K562 (cell line): Measurements from ENCODE around the gene LAIR2. TPM values are rescaled to one million over a fixed set of nuclear protein-coding genes. Genes with fewer than 3 reads are reported as not detected.

ENCODE experiments used
- ADNP ChIP-seq: fragments of 200-800 bp; sonication (Bioruptor generic); IDR thresholded peaks from 2 replicates; pipeline ENCODE4 v1.6.1; 2016; ENCODE audit warnings: missing genetic modification characterization, missing compliant biosample characterization
- BMI1 ChIP-seq: fragments of 150-350 bp; IDR thresholded peaks from 2 replicates; pipeline ENCODE4 v1.6.1; 2014; ENCODE audit warnings: low read length
- HSF4 ChIP-seq: fragments of 250-450 bp; sonication (Bioruptor Pico); IDR thresholded peaks from 2 replicates; pipeline ENCODE4 v2.1.2; 2022; ENCODE audit warnings: mild to moderate bottlenecking, moderate library complexity, borderline replicate concordance
- JUN ChIP-seq, 2 experiments: sonication (generic) in 1 of 2; formaldehyde crosslinking in 1 of 2; IDR thresholded peaks; 2 replicates each; pipeline versions ENCODE4 v1.6.1 to v1.8.0; 2012 to 2022; ENCODE audit warnings: borderline replicate concordance in 2 of 2, mild to moderate bottlenecking in 2 of 2, improper control_type of control experiment in 1 of 2, low read depth in 1 of 2, low read length in 1 of 2, missing genetic modification reagents in 1 of 2
- KHSRP ChIP-seq: fragments of 450-650 bp; IDR thresholded peaks from 2 replicates; pipeline ENCODE4 v1.6.1; 2017
- LCOR ChIP-seq: sonication (generic); formaldehyde crosslinking; IDR thresholded peaks from 2 replicates; pipeline ENCODE4 v1.8.0; 2022; ENCODE audit warnings: mild to moderate bottlenecking, missing genetic modification reagents
- NCOA1 ChIP-seq: fragments of 450-650 bp; IDR thresholded peaks from 2 replicates; pipeline ENCODE4 v1.6.1; 2016; ENCODE audit warnings: low read depth
- NR2F6 ChIP-seq: fragments of 450-650 bp; formaldehyde crosslinking; IDR thresholded peaks from 2 replicates; pipeline ENCODE4 v1.4.0; 2020; ENCODE audit warnings: mild to moderate bottlenecking
- NUFIP1 ChIP-seq: fragments of 450-650 bp; IDR thresholded peaks from 2 replicates; pipeline ENCODE4 v1.6.1; 2018; ENCODE audit not compliant: partially characterized antibody
- POLR2B ChIP-seq: fragments of 450-650 bp; IDR thresholded peaks from 2 replicates; pipeline ENCODE4 v1.6.1; 2018; ENCODE audit warnings: low read depth; ENCODE audit not compliant: partially characterized antibody
- RBFOX2 ChIP-seq: fragments of 200-400 bp; formaldehyde crosslinking; IDR thresholded peaks from 2 replicates; pipeline ENCODE4 v1.6.1; 2017; ENCODE audit warnings: low read depth, mild to moderate bottlenecking, low read length, moderate library complexity
- TAF7 ChIP-seq: fragments of 450-650 bp; IDR thresholded peaks from 2 replicates; pipeline ENCODE4 v1.6.1; 2016; ENCODE audit warnings: missing genetic modification characterization, missing compliant biosample characterization
- ZNF197 ChIP-seq: fragments of 200-800 bp; sonication (Bioruptor generic); IDR thresholded peaks from 2 replicates; pipeline ENCODE4 v1.6.1; 2016; ENCODE audit warnings: low read depth, missing genetic modification characterization, missing compliant biosample characterization
- ZNF224 ChIP-seq: sonication (generic); formaldehyde crosslinking; IDR thresholded peaks from 2 replicates; pipeline ENCODE4 v1.8.0; 2022; ENCODE audit warnings: mild to moderate bottlenecking, missing genetic modification reagents
- polyA plus RNA-seq, 8 experiments: library from polyadenylated mRNA; depleted of rRNA in 4 of 8; stranded (reverse) in 5 of 8; unstranded in 3 of 8; fragments of >200 nt; fragmentation: Nextera tagmentation in 2 of 8; fragmentation: Illumina TruSeq in 1 of 8; extraction: Ambion mirVana in 2 of 8; extraction: Trizol in 1 of 8; gene quantifications; 2 replicates each; pipeline versions ENCODE4 v1.2.1 to v1.2.3, GENCODE V29; 2011 to 2014; ENCODE audit warnings: inconsistent platforms in 1 of 8, missing spikeins in 1 of 8
- total RNA-seq, 7 experiments: library from RNA; depleted of rRNA in 6 of 7; stranded (reverse); fragments of >200 nt in 6 of 7; fragmentation: Illumina TruSeq in 2 of 7; extraction: Trizol in 2 of 7; gene quantifications; 2 replicates each; pipeline versions ENCODE4 v1.2.1 to v1.2.3, GENCODE V29; 2011 to 2021; ENCODE audit warnings: low replicate concordance in 1 of 7
- TF ChIP-seq, protein P1 (sequence below): fragments of 150-350 bp; IDR thresholded peaks from 2 replicates; pipeline ENCODE4 v1.6.1; 2014; ENCODE audit warnings: low read depth, mild to moderate bottlenecking, low read length, borderline replicate concordance
- TF ChIP-seq, protein P2 (sequence below): fragments of 250-450 bp; sonication (Bioruptor Pico); IDR thresholded peaks from 2 replicates; pipeline ENCODE4 v1.8.0; 2021; ENCODE audit warnings: borderline replicate concordance, mild to moderate bottlenecking, moderate library complexity; ENCODE audit not compliant: poor library complexity, severe bottlenecking
- TF ChIP-seq, protein P3 (sequence below): IDR thresholded peaks from 2 replicates; pipeline ENCODE4 v1.6.1; 2016; ENCODE audit warnings: missing genetic modification characterization, missing compliant biosample characterization
- TF ChIP-seq, protein P4 (sequence below): fragments of 450-650 bp; IDR thresholded peaks from 2 replicates; pipeline ENCODE4 v1.6.1; 2017; ENCODE audit warnings: antibody characterized with exemption, mild to moderate bottlenecking

The LAIR2 gene
- total and polyA plus RNA-seq, 9 of the 15 experiments (the other 6 are each of a cell fraction or from before 2014, with no cell fraction given), result not detected

DNA sequence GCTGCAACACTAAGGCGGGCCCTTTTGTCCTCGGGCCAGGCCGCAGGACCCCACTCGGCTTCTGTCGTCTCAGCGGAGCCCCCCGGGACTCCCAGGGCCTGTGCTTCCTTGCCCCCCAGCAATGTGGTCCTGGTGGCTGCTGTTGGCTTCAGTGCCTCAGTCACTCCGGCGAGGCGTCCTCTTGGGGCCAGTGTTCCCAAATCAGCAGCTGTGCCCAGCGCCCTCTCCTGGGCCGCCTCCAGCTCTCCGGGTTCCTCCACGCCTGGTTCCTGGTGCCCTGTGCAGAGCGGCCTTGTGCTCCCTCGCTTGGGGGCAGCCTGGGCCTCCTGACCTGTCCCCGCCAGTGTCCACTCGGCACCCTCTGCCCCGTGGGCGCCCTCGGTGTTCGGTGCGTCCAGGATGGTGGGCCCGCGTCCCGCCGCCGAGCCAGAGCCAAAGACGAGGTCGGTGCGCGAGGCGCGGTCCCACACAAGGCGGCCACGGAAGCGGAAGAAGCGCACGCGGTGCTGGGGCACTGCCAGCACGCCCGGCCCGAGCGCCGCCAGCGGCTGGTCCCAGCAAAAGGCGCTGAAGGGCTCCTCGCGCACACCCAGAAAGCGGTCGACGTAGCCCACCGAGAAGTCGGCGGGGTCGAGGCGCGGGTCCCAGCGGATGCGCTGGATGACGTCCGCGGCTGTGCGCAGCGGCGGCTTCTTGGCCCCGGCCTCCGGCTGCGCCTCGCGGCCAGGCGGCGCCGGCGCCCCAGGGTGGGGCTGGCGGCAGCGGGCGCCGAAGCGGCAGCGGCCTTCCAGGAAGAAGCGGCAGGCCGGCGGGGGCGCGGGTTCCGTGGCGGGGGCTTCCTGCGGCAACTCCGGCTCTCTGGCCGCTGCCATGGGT is 39.7 kb upstream of the LAIR2 start (continued):
- TF ChIP-seq NR2F6 (CRISPR knock-in tag) (no peak), JUN (IDR thresholded peaks at IDR 0.05; ENCODE audit: borderline replicate concordance, low read depth, low read length) (no peak), JUN (CRISPR knock-in tag; IDR thresholded peaks at IDR 0.05; ENCODE audit: borderline replicate concordance) (no peak), ZNF224 (CRISPR knock-in tag) (no peak), HSF4 (CRISPR knock-in tag) (no peak), POLR2B (peak; percentile 19), NCOA1 (no peak), NUFIP1 (no peak), RBFOX2 (peak; percentile 71), BMI1 (no peak), ZNF197 (CRISPR knock-in tag) (no peak), ADNP (tag) (no peak), TAF7 (tag) (no peak), LCOR (CRISPR knock-in tag) (no peak), KHSRP (no peak)
- TF ChIP-seq, protein P1, sequence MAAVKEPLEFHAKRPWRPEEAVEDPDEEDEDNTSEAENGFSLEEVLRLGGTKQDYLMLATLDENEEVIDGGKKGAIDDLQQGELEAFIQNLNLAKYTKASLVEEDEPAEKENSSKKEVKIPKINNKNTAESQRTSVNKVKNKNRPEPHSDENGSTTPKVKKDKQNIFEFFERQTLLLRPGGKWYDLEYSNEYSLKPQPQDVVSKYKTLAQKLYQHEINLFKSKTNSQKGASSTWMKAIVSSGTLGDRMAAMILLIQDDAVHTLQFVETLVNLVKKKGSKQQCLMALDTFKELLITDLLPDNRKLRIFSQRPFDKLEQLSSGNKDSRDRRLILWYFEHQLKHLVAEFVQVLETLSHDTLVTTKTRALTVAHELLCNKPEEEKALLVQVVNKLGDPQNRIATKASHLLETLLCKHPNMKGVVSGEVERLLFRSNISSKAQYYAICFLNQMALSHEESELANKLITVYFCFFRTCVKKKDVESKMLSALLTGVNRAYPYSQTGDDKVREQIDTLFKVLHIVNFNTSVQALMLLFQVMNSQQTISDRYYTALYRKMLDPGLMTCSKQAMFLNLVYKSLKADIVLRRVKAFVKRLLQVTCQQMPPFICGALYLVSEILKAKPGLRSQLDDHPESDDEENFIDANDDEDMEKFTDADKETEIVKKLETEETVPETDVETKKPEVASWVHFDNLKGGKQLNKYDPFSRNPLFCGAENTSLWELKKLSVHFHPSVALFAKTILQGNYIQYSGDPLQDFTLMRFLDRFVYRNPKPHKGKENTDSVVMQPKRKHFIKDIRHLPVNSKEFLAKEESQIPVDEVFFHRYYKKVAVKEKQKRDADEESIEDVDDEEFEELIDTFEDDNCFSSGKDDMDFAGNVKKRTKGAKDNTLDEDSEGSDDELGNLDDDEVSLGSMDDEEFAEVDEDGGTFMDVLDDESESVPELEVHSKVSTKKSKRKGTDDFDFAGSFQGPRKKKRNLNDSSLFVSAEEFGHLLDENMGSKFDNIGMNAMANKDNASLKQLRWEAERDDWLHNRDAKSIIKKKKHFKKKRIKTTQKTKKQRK, result no peak
- TF ChIP-seq, protein P2, sequence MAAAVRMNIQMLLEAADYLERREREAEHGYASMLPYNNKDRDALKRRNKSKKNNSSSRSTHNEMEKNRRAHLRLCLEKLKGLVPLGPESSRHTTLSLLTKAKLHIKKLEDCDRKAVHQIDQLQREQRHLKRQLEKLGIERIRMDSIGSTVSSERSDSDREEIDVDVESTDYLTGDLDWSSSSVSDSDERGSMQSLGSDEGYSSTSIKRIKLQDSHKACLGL (CRISPR knock-in tag), result no peak
- TF ChIP-seq, protein P3, sequence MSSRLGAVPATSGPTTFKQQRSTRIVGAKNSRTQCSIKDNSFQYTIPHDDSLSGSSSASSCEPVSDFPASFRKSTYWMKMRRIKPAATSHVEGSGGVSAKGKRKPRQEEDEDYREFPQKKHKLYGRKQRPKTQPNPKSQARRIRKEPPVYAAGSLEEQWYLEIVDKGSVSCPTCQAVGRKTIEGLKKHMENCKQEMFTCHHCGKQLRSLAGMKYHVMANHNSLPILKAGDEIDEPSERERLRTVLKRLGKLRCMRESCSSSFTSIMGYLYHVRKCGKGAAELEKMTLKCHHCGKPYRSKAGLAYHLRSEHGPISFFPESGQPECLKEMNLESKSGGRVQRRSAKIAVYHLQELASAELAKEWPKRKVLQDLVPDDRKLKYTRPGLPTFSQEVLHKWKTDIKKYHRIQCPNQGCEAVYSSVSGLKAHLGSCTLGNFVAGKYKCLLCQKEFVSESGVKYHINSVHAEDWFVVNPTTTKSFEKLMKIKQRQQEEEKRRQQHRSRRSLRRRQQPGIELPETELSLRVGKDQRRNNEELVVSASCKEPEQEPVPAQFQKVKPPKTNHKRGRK (tag), result no peak
- TF ChIP-seq, protein P4, sequence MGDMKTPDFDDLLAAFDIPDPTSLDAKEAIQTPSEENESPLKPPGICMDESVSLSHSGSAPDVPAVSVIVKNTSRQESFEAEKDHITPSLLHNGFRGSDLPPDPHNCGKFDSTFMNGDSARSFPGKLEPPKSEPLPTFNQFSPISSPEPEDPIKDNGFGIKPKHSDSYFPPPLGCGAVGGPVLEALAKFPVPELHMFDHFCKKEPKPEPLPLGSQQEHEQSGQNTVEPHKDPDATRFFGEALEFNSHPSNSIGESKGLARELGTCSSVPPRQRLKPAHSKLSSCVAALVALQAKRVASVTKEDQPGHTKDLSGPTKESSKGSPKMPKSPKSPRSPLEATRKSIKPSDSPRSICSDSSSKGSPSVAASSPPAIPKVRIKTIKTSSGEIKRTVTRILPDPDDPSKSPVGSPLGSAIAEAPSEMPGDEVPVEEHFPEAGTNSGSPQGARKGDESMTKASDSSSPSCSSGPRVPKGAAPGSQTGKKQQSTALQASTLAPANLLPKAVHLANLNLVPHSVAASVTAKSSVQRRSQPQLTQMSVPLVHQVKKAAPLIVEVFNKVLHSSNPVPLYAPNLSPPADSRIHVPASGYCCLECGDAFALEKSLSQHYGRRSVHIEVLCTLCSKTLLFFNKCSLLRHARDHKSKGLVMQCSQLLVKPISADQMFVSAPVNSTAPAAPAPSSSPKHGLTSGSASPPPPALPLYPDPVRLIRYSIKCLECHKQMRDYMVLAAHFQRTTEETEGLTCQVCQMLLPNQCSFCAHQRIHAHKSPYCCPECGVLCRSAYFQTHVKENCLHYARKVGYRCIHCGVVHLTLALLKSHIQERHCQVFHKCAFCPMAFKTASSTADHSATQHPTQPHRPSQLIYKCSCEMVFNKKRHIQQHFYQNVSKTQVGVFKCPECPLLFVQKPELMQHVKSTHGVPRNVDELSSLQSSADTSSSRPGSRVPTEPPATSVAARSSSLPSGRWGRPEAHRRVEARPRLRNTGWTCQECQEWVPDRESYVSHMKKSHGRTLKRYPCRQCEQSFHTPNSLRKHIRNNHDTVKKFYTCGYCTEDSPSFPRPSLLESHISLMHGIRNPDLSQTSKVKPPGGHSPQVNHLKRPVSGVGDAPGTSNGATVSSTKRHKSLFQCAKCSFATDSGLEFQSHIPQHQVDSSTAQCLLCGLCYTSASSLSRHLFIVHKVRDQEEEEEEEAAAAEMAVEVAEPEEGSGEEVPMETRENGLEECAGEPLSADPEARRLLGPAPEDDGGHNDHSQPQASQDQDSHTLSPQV, result peak; percentile 44; the same call in 1 of the 2 replicates
